HEK293T (cell line): ENCODE measurements around the gene KRTAP5-4.

Experiments
- FOXM1 ChIP-seq: fragments of 450-650 bp; IDR thresholded peaks from 2 replicates; pipeline ENCODE4 v1.6.1; 2017; ENCODE audit warnings: mild to moderate bottlenecking, borderline replicate concordance
- NFRKB ChIP-seq: fragments of 450-650 bp; IDR thresholded peaks from 2 replicates; pipeline ENCODE4 v1.6.1; 2016; ENCODE audit warnings: mild to moderate bottlenecking, moderate library complexity
- ZNF384 ChIP-seq: fragments of 450-650 bp; IDR thresholded peaks from 2 replicates; pipeline ENCODE4 v1.6.1; 2016

DNA sequence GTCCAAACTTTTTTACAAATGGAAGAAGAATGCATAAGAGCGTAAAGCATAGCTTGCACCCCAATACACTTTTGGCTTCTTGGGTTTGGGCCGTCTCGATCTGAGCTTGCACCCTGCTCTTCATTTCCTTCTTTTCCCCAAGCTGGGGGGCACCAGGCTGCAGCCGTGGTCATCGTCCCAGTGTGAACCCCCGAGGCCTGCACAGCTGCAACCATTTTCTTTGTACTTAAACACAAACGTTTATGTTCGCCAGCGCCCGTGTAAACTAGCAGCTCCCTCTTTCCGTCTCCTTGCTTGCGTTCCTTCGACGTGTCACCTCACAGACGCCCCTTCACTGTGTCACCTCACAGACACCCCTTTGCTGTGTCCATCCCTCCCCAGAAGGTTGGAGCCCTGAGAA is 17.7 kb upstream of the KRTAP5-4 start:
- no peak for TF ChIP-seq ZNF384
- TF ChIP-seq FOXM1, result no peak
- TF ChIP-seq NFRKB, result no peak
